GM21528 (cell line): ENCODE results near the gene TM2D3.

Experiments used
- ATAC-seq: cut with Tn5 transposase; IDR thresholded peaks from one replicate; pipeline ENCODE4 v1.9.1; 2021; ENCODE audit warnings: mild to moderate bottlenecking, moderate library complexity; ENCODE audit not compliant: unreplicated experiment, low FRiP score

TM2D3 gene, protein sequence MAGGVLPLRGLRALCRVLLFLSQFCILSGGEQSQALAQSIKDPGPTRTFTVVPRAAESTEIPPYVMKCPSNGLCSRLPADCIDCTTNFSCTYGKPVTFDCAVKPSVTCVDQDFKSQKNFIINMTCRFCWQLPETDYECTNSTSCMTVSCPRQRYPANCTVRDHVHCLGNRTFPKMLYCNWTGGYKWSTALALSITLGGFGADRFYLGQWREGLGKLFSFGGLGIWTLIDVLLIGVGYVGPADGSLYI

DNA sequence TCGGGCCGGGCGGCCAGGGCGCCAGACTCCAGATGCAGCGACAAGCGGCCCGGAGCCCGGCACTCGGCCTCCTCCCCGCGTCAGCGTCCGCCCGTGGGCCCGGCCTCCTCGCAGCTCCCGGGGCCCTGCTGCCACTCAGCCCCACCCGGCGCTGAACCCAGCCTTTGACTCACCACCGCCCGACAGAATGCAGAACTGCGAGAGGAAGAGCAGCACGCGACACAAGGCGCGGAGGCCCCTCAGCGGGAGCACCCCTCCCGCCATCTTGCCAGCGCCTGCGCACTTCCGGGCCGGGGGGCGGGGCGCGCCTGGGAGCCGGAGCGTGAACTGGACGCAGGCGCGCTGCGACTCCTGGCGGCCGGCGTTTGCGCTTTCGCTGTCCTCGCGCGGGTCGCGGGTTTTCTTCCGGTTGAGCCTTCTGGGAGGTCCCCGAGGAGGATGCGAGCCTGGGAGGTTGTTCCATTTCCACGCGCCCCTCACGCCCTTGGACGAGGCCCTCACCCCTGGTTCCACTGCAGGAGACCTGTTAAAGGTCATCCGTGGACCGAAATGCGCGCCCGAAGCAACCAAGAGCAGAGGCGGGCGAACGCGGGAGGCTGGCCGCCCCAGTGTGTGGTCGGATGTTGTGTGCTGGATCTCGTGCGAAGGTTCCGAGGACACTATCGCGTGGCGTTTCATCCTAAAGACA, at the start of gene TM2D3:
Gene TM2D3 (minus strand): TSS at position 284 of the 688 bp plus-strand sequence. CDS start 20 bp downstream, at position 264.
- peak; percentile 90 for ATAC-seq

- no peak for ATAC-seq
These were observed 46.1 kb upstream of the TM2D3 start for GRCh38 chr15:101698314-101698713.

GRCh38 chr15:101697488-101697887, 45.3 kb upstream of the TM2D3 start:
- no peak for ATAC-seq

DNA sequence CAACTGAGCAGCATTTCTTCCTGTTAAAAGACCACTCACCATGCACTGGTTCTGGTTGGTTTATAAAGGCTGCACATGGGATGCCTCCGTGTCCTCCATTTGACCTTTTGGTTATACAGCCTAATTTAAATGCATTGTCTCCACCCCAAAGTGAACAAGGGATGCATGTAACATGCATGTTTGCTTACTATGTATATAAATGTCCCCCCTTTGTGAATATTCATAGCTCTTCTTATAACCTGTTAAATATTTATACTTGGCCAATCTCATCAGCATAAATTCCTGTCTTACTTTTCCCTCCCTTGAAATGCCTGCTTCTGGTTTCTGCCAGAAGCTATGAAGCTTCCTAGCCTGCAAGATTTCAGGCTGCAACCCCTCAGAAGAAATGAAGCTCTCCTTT, 44.6 kb upstream of the TM2D3 start:
- ATAC-seq = no peak

- ATAC-seq = no peak
These were observed 42.1 kb upstream of the TM2D3 start for GRCh38 chr15:101694261-101694660.

DNA sequence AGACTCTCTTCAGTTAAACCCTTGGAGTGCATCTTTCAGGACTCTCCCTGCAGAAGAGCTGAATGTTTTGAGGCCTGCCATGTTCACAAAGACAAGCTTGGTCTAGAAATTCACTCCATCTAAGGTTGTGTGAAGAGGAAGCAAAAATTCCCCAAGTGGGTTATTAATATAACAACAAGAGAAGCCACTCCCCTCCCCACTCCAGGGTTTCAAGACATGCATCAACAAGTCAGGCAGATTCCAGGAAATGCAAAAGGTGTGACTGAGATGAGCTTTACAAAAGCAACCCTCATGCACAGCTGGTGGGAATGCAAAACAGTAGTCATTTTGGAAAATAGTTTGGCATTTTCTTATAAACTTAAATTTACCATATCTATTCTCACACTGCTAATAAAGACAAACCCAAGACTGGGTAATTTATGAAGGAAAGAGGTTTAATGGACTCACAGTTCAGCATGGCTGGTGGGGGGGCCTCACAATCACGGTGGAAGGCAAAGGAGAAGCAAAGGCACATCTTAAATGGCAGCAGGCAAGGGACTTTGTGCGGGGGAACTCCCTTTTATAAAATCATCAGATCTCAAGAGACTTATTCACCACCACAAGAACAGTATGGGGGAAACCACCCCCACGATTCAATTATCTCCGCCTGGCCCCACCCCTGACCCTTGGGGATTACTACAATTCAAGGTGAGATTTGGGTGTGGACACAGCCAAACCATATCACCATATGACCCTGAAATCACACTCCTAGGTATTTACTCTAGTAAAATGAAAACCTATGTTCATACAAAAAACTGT, 40.8 kb upstream of the TM2D3 start:
- no peak for ATAC-seq

GRCh38 chr15:101689901-101690300, 37.7 kb upstream of the TM2D3 start:
- ATAC-seq = no peak

GRCh38 chr15:101686718-101687117, 34.5 kb upstream of the TM2D3 start:
- ATAC-seq = no peak

GRCh38 chr15:101684877-101685276, 32.7 kb upstream of the TM2D3 start:
- ATAC-seq = no peak

DNA sequence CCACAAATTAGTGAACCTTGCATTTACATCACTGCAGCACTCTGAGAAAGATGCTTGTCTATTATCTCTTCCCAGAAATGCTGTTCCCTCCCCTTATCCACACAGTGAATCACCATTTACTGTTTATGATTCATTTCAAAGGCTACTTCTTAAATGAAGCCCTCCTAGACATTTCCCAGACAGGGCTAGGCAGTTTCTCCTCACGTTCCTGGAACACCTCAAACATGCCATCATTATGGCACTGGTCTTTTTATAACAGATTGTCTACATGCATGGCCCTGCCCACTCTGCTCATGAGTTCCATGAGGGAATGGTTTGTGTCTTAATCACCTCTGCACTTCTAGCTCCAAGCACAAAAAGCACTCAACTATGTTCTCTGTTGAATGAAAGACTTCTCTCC, 32.2 kb upstream of the TM2D3 start:
- no peak for ATAC-seq

GRCh38 chr15:101679806-101680205, 27.6 kb upstream of the TM2D3 start:
- no peak for ATAC-seq

- ATAC-seq = no peak
These were observed 24.7 kb upstream of the TM2D3 start for GRCh38 chr15:101676921-101677329.

DNA sequence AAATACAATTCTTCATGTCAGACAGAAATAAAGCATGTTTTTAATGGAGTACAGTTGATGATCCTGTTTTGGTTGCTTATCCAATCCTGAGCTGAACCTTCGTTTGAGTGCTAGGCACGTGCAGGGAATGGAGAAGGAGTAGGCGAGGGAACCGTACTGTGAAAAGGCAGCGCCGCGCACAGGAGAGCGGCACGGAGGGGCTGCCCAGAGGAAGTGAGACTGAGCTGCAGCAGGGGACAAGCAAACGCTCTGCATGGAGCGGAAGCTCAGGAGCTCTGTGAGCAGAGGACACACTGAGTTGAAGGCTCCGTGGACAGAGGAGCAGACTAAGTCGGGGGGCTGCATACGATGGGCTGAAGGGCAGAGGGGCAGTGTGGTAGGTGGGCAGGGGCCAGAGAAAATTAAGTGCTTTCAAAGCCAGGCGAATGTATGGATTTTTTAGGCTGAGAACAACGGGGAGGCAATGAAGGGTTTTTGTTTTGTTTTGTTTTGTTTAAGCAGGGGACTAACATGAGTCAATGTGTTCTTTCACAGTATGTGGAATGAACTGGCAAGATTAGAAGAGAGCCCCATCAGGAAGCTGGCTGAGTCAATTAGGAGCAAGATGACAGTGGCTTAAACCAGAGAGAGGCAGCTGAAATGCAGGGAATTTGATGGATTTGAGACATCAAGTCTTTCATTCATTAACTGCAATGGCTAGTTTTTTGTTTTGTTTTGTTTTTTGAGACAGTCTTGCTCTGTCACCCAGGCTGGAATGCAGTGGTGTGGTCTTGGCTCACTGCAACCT, 23.8 kb upstream of the TM2D3 start:
- peak; percentile 86 for ATAC-seq

GRCh38 chr15:101675015-101675414, 22.8 kb upstream of the TM2D3 start:
- no peak for ATAC-seq

- ATAC-seq = no peak
These were observed 20.1 kb upstream of the TM2D3 start for GRCh38 chr15:101672298-101672697.

- ATAC-seq = no peak
These were observed 17.6 kb upstream of the TM2D3 start for GRCh38 chr15:101669744-101670143.

GRCh38 chr15:101667881-101668280, 15.7 kb upstream of the TM2D3 start:
- no peak for ATAC-seq

- ATAC-seq = no peak
These were observed 12.2 kb upstream of the TM2D3 start for GRCh38 chr15:101664303-101664913.

DNA sequence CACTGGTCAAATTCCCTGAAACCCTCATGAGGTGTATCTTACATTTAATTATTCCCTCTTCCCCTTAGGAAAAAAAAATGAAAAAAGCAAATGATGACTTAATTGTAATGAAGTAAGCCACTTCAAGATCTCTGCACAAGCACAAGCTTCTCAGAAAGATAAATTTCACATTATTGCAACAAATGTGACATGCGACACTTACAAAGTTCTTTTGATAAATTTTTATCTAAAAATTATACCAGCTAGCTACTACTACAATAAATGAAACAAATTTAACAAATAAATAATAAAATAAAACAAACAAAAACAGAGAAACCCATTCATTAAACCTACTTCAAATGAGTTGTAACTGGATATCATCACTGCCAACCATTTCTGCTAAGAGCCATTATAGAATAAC, 10.0 kb upstream of the TM2D3 start:
- no peak for ATAC-seq

DNA sequence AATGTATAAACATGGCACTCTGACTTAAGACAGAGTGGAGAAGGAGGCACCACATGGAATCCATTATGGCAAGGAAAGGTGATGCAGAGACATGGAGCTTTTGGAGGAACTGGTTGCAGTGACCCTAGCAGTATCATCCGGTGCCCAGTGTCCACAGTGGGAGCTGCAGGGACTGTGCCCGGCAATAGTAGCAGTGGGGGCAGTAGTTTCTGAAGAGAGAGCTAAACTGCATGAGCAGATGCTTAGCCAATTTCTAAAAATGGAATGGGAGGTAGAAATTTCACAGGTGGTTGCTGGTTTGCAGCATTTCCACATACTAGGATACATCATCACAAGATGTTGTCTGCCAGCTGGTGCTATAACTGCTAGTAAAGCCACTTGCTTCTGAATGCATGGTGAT, 7.8 kb upstream of the TM2D3 start:
- no peak for ATAC-seq
